PC-3 (cell line): ENCODE data around the gene TSPAN9. TPM values are rescaled to one million over a fixed set of nuclear protein-coding genes. Genes with fewer than 3 reads are reported as not detected.

Source experiments
- ATAC-seq: fragments of 200-7000 bp; cut with Tn5 transposase; 2 replicates; pipeline ENCODE4 v1.9.1; 2020; ENCODE audit warnings: mild to moderate bottlenecking, moderate library complexity
- BruUV-seq: library from RNA; stranded (reverse); fragments of 400-500 nt; replicated peaks from 2 replicates; lab custom pipeline; 2021; lab: Mats Ljungman, UMichigan
- CTCF ChIA-PET: fragments of 300-600 bp; sonication (Branson Sonifier 250); formaldehyde crosslinking; loops from one replicate; lab custom pipeline; 2022; ENCODE audit warnings: antibody characterized with exemption; lab: Charles Lee
- POLR2A ChIA-PET: fragments of 300-600 bp; sonication (Branson Sonifier 250); formaldehyde crosslinking; loops from one replicate; lab custom pipeline; 2022; ENCODE audit warnings: antibody characterized with exemption; ENCODE audit not compliant: unreplicated experiment; lab: Charles Lee
- DNase-seq: peaks from one replicate; pipeline ENCODE4 v3.0.0-alpha.2; 2015
- H2AFZ ChIP-seq: fragments of 300-600 bp; sonication (generic); 2 replicates; pipeline ENCODE4 v1.6.0; 2016; ENCODE audit warnings: antibody characterized with exemption, low read length
- H3F3A ChIP-seq: fragments of 300-600 bp; sonication (generic); one replicate; pipeline ENCODE4 v1.6.0; 2017; ENCODE audit warnings: antibody characterized with exemption, low read length, control low read depth, mild to moderate bottlenecking; ENCODE audit not compliant: unreplicated experiment
- H3K27ac ChIP-seq: fragments of 300-600 bp; sonication (generic); 2 replicates; pipeline ENCODE4 v1.5.1; 2016; ENCODE audit warnings: mild to moderate bottlenecking, low read length
- H3K27me3 ChIP-seq: fragments of 300-600 bp; sonication (generic); 2 replicates; pipeline ENCODE4 v1.6.1; 2016; ENCODE audit warnings: low read length, mixed read lengths
- H3K36me3 ChIP-seq: fragments of 300-600 bp; sonication (generic); 2 replicates; pipeline ENCODE4 v1.6.1; 2016; ENCODE audit warnings: low read depth, mixed run types, low read length, mixed read lengths
- H3K4me1 ChIP-seq: fragments of 300-600 bp; sonication (generic); 2 replicates; pipeline ENCODE4 v1.5.1; 2016; ENCODE audit warnings: low read length; ENCODE audit not compliant: insufficient read depth
- H3K4me2 ChIP-seq: fragments of 300-600 bp; sonication (generic); 2 replicates; pipeline ENCODE4 v1.6.0; 2016; ENCODE audit warnings: low read length
- H3K4me3 ChIP-seq: fragments of 300-600 bp; sonication (generic); 2 replicates; pipeline ENCODE4 v1.5.1; 2016; ENCODE audit warnings: mild to moderate bottlenecking, low read length, mixed read lengths
- H3K79me2 ChIP-seq: fragments of 300-600 bp; sonication (generic); 2 replicates; pipeline ENCODE4 v1.6.1; 2017; ENCODE audit warnings: low read length, mixed read lengths
- H3K9ac ChIP-seq: fragments of 300-600 bp; sonication (generic); 2 replicates; pipeline ENCODE4 v1.6.0; 2016; ENCODE audit warnings: mild to moderate bottlenecking, low read length
- H3K9me2 ChIP-seq: fragments of 300-600 bp; sonication (generic); replicated peaks from 2 replicates; pipeline ENCODE4 v1.6.1; 2016; ENCODE audit warnings: mixed run types, low read length, mixed read lengths
- H3K9me3 ChIP-seq: fragments of 300-600 bp; sonication (generic); 2 replicates; pipeline ENCODE4 v1.6.1; 2016; ENCODE audit warnings: low read length, mixed read lengths
- H4K20me1 ChIP-seq: fragments of 300-600 bp; sonication (generic); 2 replicates; pipeline ENCODE4 v1.6.1; 2016; ENCODE audit warnings: low read length, mixed read lengths
- CTCF ChIP-seq: fragments of 300-600 bp; sonication (generic); conservative IDR thresholded peaks from 2 replicates; pipeline ENCODE4 v1.5.1; 2017; ENCODE audit warnings: antibody characterized with exemption, low read depth, mild to moderate bottlenecking, low read length
- EZH2 ChIP-seq: fragments of 300-600 bp; sonication (generic); IDR thresholded peaks from one replicate; pipeline ENCODE4 v1.6.1; 2017; ENCODE audit warnings: antibody characterized with exemption, mild to moderate bottlenecking, low read length; ENCODE audit not compliant: unreplicated experiment
- EZH2phosphoT487 ChIP-seq: fragments of 300-600 bp; sonication (generic); IDR thresholded peaks from 2 replicates; pipeline ENCODE4 v1.6.1; 2018; ENCODE audit warnings: mild to moderate bottlenecking, antibody characterized with exemption, low read length, borderline replicate concordance
- intact Hi-C: fragments of 100-400 bp; cut with micrococcal nuclease; formaldehyde crosslinking; loops from 2 replicates; pipeline ENCODE4 v1.9.0; 2023
- total RNA-seq: library from RNA; depleted of rRNA; stranded (reverse); fragments of >200 nt; gene quantifications from 2 replicates; pipeline ENCODE4 v1.2.3, GENCODE V29; 2014

The TSPAN9 gene
- total RNA-seq, 1 experiment from 2014 or later: 6.2 TPM

DNA sequence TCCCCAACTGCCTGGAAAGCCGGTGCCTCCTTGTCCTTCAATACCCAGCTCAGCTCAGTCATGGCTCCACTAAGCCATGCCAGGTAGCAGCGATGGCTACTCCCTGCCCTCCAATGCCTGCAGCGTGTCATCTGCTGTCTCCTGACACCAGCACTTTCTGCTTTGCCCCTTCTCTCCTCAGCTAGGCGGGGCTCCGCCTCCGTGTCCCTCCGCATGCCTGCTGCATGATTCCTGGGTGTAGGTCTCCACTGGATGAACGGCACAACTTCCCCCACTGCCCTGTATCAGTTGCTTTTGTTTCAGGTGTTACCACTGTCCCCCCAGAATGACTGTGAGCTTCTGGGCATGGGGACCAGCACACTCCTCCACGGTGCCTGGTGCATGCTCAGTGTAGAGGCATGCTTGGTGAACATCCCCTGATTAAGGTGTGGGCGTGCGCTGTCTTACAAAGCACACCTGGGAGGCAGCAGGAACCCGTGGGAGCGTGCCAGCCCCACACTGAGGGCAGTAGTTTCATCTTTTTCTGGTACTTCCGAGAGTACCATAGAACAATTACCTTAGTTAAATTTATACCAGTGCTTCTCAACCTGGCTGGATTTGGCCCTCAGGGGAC, 234.4 kb downstream of the TSPAN9 start:
- Histone ChIP-seq H3K4me1 (peaks cover 62% of the 10 kb centered on the region), H3K36me3 (no peaks in the 10 kb centered on the region), H3K9ac (peak overlapping the region; percentile 62), H2AFZ (peak overlapping the region; percentile 47; the same call in 1 of the 2 replicates), H3K4me3 (no peak overlapping the region), H3K79me2 (no peaks in the 10 kb centered on the region), H3F3A (no peaks in the 10 kb centered on the region), H4K20me1 (no peaks in the 10 kb centered on the region), H3K4me2 (peak overlapping the region; percentile 76), H3K27ac (peak overlapping the region; percentile 92), H3K9me3 (no peaks in the 10 kb centered on the region), H3K9me2 (no peaks in the 10 kb centered on the region), H3K27me3 (no peaks in the 10 kb centered on the region)
- intact Hi-C loops: no loop called here
- TF ChIP-seq EZH2 (no peak), CTCF (no peak), EZH2phosphoT487 (no peak)
- DNase-seq (no peak), ATAC-seq (no peak)
- BruUV-seq: TSS peak; percentile 56
- ChIA-PET CTCF (interaction anchor here (0.7 to 1.3 kb wide), 2 partner anchors 11 to 211 kb away, joined by 3 to 9 read pairs; no protein-coding TSS in a partner anchor), POLR2A (no interaction called here)

GRCh38 chr12:3313066-3313465, 235.9 kb downstream of the TSPAN9 start:
- Histone ChIP-seq H3K4me3 (no peak overlapping the region), H4K20me1 (no peaks in the 10 kb centered on the region), H2AFZ (no peak overlapping the region), H3K27ac (peak overlapping the region; percentile 44), H3K79me2 (no peaks in the 10 kb centered on the region), H3K4me2 (peak overlapping the region; percentile 68), H3F3A (no peaks in the 10 kb centered on the region), H3K27me3 (no peaks in the 10 kb centered on the region), H3K9me3 (no peaks in the 10 kb centered on the region), H3K36me3 (no peaks in the 10 kb centered on the region), H3K9me2 (no peaks in the 10 kb centered on the region), H3K9ac (no peak overlapping the region), H3K4me1 (peaks cover 75% of the 10 kb centered on the region)
- ChIA-PET POLR2A (interaction anchor here (0.6 kb wide), 1 partner anchor 1183 kb away, joined by 4 read pairs; no protein-coding TSS in a partner anchor), CTCF (interaction anchor here (3.0 kb wide), 1 partner anchor 13 kb away, joined by 19 read pairs; no protein-coding TSS in a partner anchor)
- TF ChIP-seq EZH2phosphoT487 (no peak), CTCF (no peak), EZH2 (no peak)
- no TSS peak for BruUV-seq
- DNase-seq (peak; percentile 86), ATAC-seq (no peak)
- intact Hi-C loops: no loop called here
